ENCODE data around the gene ABCA4.

DNA sequence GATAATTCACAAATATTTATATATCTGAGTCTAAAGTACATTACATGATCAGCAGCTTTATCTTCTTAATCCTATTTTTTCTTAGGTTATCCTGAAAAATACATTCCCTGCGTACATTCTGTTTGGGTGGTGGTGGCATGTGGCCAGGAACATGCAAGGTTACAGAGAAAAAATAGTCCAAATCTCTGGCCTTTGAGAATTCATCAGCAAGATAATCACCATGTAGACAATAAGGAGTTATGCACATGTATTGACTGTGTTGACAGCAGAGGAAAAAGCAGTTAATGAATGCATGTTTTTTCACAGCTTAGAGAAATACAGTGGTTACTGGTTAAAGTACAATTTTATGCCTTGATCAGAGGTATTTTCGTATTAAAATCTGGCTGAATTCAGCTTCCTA lies 49.0 kb downstream of the ABCA4 start:
- TF ChIP-seq, protein P1, sequence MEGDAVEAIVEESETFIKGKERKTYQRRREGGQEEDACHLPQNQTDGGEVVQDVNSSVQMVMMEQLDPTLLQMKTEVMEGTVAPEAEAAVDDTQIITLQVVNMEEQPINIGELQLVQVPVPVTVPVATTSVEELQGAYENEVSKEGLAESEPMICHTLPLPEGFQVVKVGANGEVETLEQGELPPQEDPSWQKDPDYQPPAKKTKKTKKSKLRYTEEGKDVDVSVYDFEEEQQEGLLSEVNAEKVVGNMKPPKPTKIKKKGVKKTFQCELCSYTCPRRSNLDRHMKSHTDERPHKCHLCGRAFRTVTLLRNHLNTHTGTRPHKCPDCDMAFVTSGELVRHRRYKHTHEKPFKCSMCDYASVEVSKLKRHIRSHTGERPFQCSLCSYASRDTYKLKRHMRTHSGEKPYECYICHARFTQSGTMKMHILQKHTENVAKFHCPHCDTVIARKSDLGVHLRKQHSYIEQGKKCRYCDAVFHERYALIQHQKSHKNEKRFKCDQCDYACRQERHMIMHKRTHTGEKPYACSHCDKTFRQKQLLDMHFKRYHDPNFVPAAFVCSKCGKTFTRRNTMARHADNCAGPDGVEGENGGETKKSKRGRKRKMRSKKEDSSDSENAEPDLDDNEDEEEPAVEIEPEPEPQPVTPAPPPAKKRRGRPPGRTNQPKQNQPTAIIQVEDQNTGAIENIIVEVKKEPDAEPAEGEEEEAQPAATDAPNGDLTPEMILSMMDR (IDR thresholded peaks at IDR 0.05) = no peak
- TF ChIP-seq POLR2A (IDR thresholded peaks at IDR 0.05) = no peak

All from right lobe of liver (tissue), 4 donors.